VCaP (cell line): Measurements from ENCODE around the gene EPHB4.
A peak's percentile ranks its signal among the peaks of the same experiment; 100 is the strongest.
"Not testable (repeated sequence)": the region's sequence is repeated elsewhere in the genome, so short reads cannot be mapped to it uniquely, and the experiment has no call there.

Source experiments
- H3K27ac ChIP-seq: fragments of 450-650 bp; 2 replicates; pipeline ENCODE4 v1.5.1; 2017
- TF ChIP-seq, protein P1 (sequence below): fragments of 450-650 bp; conservative IDR thresholded peaks from 2 replicates; pipeline ENCODE4 v1.5.1; 2017; ENCODE audit warnings: mild to moderate bottlenecking, moderate library complexity

EPHB4 gene

GRCh38 chr7:100860702-100861615 is 33.6 kb upstream of the EPHB4 start:
- no peak overlapping the region for H3K27ac ChIP-seq
- TF ChIP-seq, protein P1, sequence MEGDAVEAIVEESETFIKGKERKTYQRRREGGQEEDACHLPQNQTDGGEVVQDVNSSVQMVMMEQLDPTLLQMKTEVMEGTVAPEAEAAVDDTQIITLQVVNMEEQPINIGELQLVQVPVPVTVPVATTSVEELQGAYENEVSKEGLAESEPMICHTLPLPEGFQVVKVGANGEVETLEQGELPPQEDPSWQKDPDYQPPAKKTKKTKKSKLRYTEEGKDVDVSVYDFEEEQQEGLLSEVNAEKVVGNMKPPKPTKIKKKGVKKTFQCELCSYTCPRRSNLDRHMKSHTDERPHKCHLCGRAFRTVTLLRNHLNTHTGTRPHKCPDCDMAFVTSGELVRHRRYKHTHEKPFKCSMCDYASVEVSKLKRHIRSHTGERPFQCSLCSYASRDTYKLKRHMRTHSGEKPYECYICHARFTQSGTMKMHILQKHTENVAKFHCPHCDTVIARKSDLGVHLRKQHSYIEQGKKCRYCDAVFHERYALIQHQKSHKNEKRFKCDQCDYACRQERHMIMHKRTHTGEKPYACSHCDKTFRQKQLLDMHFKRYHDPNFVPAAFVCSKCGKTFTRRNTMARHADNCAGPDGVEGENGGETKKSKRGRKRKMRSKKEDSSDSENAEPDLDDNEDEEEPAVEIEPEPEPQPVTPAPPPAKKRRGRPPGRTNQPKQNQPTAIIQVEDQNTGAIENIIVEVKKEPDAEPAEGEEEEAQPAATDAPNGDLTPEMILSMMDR: no peak

DNA sequence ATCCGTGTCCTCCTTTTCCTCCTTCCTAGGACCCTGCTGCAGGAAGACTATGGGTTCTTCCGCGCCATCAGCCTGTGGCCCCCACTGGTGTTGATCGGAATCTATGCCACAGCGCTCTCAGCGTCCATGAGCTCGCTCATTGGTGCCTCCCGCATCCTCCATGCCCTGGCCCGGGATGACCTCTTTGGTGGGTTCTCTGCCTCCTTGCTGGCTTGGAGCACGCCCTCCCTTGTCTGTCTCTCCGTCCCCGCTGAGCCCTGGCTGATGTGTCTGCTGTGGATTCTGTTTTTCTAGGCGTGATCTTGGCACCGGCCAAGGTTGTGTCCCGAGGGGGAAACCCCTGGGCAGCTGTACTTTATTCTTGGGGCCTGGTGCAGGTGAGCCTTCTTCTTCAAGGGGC is 32.5 kb upstream of the EPHB4 start:
- no peak overlapping the region for H3K27ac ChIP-seq
- TF ChIP-seq, protein P1: no peak

DNA sequence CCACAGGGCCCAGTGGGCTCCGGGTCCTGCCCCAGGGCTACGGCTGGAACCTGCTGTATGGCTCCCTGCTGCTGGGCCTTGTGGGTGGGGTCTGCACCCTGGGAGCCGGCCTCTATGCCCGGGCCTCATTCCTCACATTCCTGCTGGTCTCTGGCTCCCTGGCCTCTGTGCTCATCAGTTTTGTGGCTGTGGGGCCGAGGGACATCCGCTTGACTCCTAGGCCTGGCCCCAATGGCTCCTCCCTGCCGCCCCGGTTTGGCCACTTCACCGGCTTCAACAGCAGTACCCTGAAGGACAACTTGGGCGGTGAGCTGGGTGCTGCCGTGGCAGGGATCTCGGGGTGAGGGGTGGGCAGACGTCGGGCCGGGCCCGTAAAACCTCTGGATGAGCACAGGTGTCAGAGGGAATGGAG is 29.6 kb upstream of the EPHB4 start:
- TF ChIP-seq, protein P1: no peak
- H3K27ac ChIP-seq: no peak overlapping the region

DNA sequence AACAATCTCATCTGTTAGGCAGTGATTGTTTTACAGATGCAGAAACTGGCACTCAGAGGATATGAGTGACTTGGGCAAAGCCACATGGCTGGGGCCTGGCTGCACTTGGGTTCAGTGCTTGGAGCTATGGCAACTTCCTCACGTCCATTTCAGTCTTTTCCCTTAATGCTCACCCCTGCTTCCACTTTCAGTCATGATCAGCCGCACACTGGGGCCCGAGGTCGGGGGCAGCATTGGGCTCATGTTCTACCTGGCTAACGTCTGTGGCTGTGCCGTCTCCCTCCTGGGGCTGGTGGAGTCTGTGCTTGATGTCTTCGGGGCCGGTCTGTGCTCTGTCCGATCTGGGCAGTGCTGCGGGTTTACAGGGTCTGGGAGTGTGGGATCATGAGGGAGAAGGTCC is 28.2 kb upstream of the EPHB4 start:
- H3K27ac ChIP-seq: no peak overlapping the region

GRCh38 chr7:100854899-100855298 is 27.6 kb upstream of the EPHB4 start:
- H3K27ac ChIP-seq: not testable (repeated sequence)

More for the DNA sequence above, 28.2 kb upstream of the EPHB4 start:
- TF ChIP-seq, protein P1: no peak

DNA sequence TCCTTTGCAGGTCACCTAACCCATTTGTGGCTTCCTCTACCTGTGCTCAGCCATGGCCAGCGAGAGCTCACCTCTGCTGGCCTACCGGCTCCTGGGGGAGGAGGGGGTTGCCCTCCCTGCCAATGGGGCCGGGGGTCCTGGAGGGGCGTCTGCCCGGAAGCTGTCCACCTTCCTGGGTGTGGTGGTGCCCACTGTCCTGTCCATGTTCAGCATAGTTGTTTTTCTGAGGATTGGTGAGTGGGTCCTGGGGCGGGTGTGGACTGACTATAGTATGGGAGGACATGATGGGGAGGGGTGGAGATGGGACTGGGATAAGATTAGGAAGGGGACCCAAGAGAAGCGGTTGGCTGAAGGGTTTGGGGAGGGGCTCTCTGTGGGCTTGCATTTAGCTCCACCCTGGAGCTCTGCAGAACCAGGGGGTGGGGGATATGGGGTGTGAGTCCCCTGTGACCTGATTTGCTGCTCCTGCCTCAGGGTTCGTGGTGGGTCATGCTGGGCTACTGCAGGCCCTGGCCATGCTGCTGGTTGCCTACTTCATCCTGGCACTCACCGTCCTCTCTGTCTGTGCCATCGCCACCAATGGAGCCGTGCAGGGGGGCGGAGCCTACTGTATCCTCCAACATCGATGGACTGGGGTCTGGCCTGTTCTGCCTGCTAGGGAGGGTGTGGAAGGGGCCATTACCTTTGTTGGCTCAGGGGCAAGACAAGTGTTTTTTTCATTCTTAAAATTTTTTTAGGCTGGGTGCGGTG is 27.0 kb upstream of the EPHB4 start:
- TF ChIP-seq, protein P1: no peak
- no peak overlapping the region for H3K27ac ChIP-seq

GRCh38 chr7:100852048-100852872 is 24.9 kb upstream of the EPHB4 start, which contains the start of gene SLC12A9:
SLC12A9 (plus strand) TSS chr7:100852713; CDS start chr7:100854198, 1,485 bp downstream.
- H3K27ac ChIP-seq: peak within 1 kb of the TSS; percentile 74
- TF ChIP-seq, protein P1: peak; percentile 92
